AG10803 (cell line): ENCODE measurements around the gene ADH1B.
"Not testable (repeated sequence)": the region's sequence is repeated elsewhere in the genome, so short reads cannot be mapped to it uniquely, and the experiment has no call there.

ENCODE experiments used
- DNase-seq: peaks from one replicate; pipeline ENCODE4 v3.0.0; 2010; ENCODE audit warnings: low read depth
- H3K4me3 ChIP-seq: 2 replicates; pipeline ENCODE4 v1.5.1; 2011; ENCODE audit warnings: mild to moderate bottlenecking, low read length, control low read depth
- TF ChIP-seq, protein P1 (sequence below): conservative IDR thresholded peaks from 2 replicates; pipeline ENCODE4 v1.5.1; 2011; ENCODE audit warnings: mild to moderate bottlenecking, low read length, control low read depth, inconsistent platforms

ADH1B gene

GRCh38 chr4:99323756-99324155 is 2.6 kb upstream of the ADH1B start:
- peak; percentile 96 for DNase-seq
- TF ChIP-seq, protein P1, sequence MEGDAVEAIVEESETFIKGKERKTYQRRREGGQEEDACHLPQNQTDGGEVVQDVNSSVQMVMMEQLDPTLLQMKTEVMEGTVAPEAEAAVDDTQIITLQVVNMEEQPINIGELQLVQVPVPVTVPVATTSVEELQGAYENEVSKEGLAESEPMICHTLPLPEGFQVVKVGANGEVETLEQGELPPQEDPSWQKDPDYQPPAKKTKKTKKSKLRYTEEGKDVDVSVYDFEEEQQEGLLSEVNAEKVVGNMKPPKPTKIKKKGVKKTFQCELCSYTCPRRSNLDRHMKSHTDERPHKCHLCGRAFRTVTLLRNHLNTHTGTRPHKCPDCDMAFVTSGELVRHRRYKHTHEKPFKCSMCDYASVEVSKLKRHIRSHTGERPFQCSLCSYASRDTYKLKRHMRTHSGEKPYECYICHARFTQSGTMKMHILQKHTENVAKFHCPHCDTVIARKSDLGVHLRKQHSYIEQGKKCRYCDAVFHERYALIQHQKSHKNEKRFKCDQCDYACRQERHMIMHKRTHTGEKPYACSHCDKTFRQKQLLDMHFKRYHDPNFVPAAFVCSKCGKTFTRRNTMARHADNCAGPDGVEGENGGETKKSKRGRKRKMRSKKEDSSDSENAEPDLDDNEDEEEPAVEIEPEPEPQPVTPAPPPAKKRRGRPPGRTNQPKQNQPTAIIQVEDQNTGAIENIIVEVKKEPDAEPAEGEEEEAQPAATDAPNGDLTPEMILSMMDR: no peak
- H3K4me3 ChIP-seq: no peak overlapping the region

- not testable (repeated sequence) for DNase-seq, H3K4me3 ChIP-seq
These were observed 3.4 kb downstream of the ADH1B start for GRCh38 chr4:99317811-99318210.

GRCh38 chr4:99317354-99317753 is 3.8 kb downstream of the ADH1B start:
- H3K4me3 ChIP-seq: no peak overlapping the region
- no peak for DNase-seq
- TF ChIP-seq, protein P1: no peak

- no peak overlapping the region for H3K4me3 ChIP-seq
- TF ChIP-seq, protein P1: no peak
- DNase-seq: no peak
These were observed 5.4 kb downstream of the ADH1B start for GRCh38 chr4:99315839-99316238.

DNA sequence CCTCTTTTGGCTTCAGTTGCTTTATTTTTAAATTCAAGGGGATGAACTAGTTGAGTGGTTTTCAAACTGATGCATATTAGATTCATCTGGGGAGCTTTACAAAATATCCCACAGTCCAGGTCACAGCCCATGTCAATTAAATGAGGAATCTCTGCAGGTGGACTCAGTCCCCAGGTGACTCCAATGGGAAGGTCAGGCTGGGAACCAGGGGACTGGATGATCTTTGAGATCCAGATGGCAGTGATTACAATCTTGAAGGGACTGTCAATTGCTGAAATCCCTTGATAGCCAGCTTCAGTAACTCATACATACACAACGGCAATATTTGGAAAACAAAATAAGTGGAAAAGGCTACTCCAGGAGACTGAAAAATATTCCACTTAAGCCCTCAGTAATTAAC is 7.0 kb downstream of the ADH1B start:
- DNase-seq: no peak
- TF ChIP-seq, protein P1: no peak
- no peak overlapping the region for H3K4me3 ChIP-seq

- TF ChIP-seq, protein P1: no peak
- H3K4me3 ChIP-seq: no peak overlapping the region
- no peak for DNase-seq
These were observed 10.8 kb downstream of the ADH1B start for GRCh38 chr4:99310389-99310788.

- TF ChIP-seq, protein P1: no peak
- DNase-seq: no peak
- H3K4me3 ChIP-seq: no peak overlapping the region
These were observed 15.4 kb downstream of the ADH1B start for GRCh38 chr4:99305638-99306400.
